IPS-NIHi11 (cell line): ENCODE measurements around the gene HEBP2.
A peak's percentile ranks its signal among the peaks of the same experiment; 100 is the strongest.

ENCODE experiments used
- DNase-seq: peaks from one replicate; pipeline ENCODE4 v3.0.0; 2012; ENCODE audit warnings: mixed read lengths, low spot score

HEBP2 gene

GRCh38 chr6:138397128-138398122 lies 6.6 kb upstream of the HEBP2 start:
- DNase-seq, result no peak

- DNase-seq, result no peak
These were observed 3.7 kb upstream of the HEBP2 start for GRCh38 chr6:138400326-138400725.

GRCh38 chr6:138401960-138402837 lies 1.8 kb upstream of the HEBP2 start:
- no peak for DNase-seq

GRCh38 chr6:138402838-138403187 lies 1.2 kb upstream of the HEBP2 start:
- DNase-seq, result no peak

- peak; percentile 65 for DNase-seq
These were observed 661 bp upstream of the HEBP2 start for GRCh38 chr6:138403324-138403800.

GRCh38 chr6:138404666-138405337 lies 779 bp downstream of the HEBP2 start:
- DNase-seq, result no peak

GRCh38 chr6:138405816-138406413 lies 1.9 kb downstream of the HEBP2 start:
- DNase-seq, result no peak

- DNase-seq, result no peak
These were observed 2.4 kb downstream of the HEBP2 start for GRCh38 chr6:138406443-138406842.

GRCh38 chr6:138410048-138410735 lies 6.2 kb downstream of the HEBP2 start:
- DNase-seq, result no peak

- no peak for DNase-seq
These were observed 7.2 kb downstream of the HEBP2 start for GRCh38 chr6:138410972-138411880.

GRCh38 chr6:138415125-138415524 lies 11.1 kb downstream of the HEBP2 start:
- no peak for DNase-seq

- DNase-seq, result no peak
These were observed 12.2 kb downstream of the HEBP2 start for GRCh38 chr6:138416206-138416605.

- no peak for DNase-seq
These were observed 13.6 kb downstream of the HEBP2 start for GRCh38 chr6:138417493-138418117.

GRCh38 chr6:138418118-138418742 lies 14.2 kb downstream of the HEBP2 start:
- no peak for DNase-seq

- no peak for DNase-seq
These were observed 15.7 kb downstream of the HEBP2 start for GRCh38 chr6:138419766-138420165.

GRCh38 chr6:138420356-138420755 lies 16.3 kb downstream of the HEBP2 start:
- DNase-seq, result no peak

- DNase-seq, result no peak
These were observed 17.1 kb downstream of the HEBP2 start for GRCh38 chr6:138421089-138421488.

GRCh38 chr6:138421608-138422007 lies 17.6 kb downstream of the HEBP2 start:
- no peak for DNase-seq

GRCh38 chr6:138422861-138423260 lies 18.8 kb downstream of the HEBP2 start:
- DNase-seq, result no peak
